Astrocyte of the hippocampus (primary cell): Measurements from ENCODE around the gene WDR77.
A peak's percentile ranks its signal among the peaks of the same experiment; 100 is the strongest.

Experiments used
- DNase-seq: peaks from one replicate; pipeline ENCODE4 v3.0.0; 2011; ENCODE audit warnings: low read depth, low spot score

Gene WDR77

DNA sequence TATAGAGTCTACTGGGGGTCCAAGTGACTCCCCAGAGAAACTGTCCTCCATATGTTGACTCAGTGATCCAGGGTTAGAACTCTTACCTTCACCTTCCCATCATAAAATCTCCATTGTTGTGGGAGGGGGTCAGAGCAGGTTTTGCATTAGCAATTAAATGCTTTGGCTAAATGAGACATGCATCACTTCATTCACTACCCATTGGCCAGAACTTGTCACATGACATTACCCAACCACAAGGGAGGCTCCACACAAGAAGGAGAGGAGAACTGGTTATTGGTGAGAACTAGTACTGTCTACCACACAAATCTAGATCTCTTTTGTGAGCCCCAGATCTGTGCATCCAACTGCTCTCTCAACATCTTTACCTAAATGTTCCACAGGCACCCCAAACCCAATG lies 20.5 kb upstream of the WDR77 start:
- DNase-seq: no peak

- no peak for DNase-seq
Observed at GRCh38 chr1:111468717-111469100, 19.7 kb upstream of the WDR77 start.

- no peak for DNase-seq
Observed at GRCh38 chr1:111467865-111468716, 19.0 kb upstream of the WDR77 start.

DNA sequence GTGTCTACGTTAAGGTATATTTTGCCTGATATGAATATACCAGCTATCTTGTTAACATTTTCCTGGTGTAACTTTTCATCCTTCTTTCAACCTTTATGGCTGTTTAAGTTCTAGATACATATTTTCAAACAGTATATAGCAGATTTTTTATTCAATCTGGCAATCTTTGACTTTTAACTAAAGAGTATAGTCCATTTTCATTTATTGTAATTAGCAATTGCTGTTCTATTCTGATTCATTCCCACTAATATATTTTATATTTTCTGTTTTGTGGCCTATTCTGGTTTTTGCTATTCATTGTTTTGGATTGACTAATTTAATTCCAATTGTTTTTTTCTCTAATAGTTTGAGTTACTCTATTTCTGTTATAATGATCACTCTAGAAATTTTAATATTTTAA lies 17.4 kb upstream of the WDR77 start:
- DNase-seq: no peak

GRCh38 chr1:111465754-111466153 lies 16.7 kb upstream of the WDR77 start:
- DNase-seq: no peak

DNA sequence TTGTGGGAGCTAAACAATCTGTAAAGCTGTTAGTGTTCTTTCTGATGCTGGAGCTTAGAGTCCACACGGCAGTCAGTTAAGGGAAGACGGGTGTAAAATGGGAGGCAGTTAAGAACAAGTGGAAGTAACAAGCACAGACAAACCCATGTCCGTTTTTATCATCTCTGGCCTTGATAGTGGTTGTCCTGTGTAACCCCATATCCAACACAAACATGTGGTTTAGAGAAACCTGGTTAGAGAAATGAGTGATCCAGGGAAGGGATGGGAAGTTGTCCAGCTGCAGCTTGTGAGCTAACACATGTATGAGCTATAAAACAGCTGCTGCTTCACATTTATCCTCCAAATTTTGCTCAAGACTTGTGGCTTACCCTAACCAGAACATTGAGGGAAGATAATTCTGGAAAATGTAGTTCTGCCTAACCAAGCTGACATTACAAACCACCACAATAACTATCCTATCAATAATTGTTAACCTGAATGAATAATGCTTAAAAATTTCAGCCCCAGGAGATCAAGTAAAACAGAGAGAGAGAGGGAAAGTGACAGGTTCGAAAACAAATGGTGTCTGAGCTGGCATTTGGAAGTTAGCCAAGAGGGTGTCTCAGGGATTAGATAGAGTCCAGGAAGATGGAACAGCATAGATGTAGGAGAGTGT lies 14.1 kb upstream of the WDR77 start:
- DNase-seq: peak; percentile 44

GRCh38 chr1:111462370-111463028 lies 13.4 kb upstream of the WDR77 start:
- no peak for DNase-seq

DNA sequence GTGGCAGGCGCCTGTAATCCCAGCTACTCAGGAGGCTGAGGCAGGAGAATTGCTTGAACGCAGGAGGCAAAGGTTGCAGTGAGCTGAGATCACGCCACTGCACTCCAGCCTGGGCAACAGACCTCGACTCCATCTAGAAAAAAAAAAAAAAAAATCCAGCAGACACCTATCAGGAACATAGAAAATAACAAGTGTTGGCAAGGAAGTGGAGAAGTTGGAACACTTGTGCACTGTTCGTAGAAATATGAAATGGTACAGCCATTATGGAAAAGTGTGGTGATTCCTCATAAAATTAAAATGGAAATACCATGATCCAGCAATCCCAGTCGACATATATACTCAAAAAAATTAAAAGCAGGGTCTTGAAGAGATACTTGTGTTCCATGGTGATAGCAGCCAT lies 12.7 kb upstream of the WDR77 start:
- no peak for DNase-seq

GRCh38 chr1:111455642-111456031 lies 6.6 kb upstream of the WDR77 start:
- DNase-seq: no peak

DNA sequence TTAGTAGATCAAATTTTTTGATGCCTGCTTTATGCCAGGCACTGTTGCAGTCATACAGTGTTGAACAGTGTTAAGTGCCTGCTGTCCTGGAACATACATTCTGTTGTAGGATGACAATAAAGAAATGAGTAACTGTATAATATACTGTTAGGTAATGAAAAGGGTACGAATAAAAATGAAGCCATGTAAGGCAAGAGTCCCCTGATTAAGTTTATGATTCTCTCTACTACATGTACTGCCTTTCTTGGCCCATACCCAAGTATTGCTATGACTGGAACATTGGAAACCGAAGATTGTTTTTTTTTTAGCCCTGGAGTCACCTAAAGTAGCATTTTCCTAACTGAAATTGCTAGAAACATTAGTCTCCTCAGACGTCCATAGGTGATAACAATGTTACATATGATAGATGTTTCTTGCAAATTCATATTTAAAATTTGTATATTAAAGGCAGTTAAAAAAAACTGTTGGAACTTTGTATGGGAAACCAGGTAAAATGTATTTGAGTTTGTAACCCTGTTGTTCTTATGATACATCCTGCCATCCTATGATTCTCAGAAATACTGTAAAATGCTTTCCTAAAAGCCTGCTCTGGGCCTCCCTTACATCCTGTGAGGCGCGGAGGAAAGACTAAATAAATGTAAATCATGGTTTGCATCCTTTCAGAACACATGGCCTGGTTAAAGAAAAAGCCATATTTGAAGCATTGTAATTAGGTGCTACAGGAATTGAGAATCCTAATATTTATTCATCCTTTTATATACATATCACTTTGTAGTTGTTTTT lies 6.0 kb upstream of the WDR77 start:
- no peak for DNase-seq

- no peak for DNase-seq
Observed at GRCh38 chr1:111453706-111454105, 4.7 kb upstream of the WDR77 start.

- DNase-seq: no peak
Observed at GRCh38 chr1:111452581-111452980, 3.5 kb upstream of the WDR77 start.

DNA sequence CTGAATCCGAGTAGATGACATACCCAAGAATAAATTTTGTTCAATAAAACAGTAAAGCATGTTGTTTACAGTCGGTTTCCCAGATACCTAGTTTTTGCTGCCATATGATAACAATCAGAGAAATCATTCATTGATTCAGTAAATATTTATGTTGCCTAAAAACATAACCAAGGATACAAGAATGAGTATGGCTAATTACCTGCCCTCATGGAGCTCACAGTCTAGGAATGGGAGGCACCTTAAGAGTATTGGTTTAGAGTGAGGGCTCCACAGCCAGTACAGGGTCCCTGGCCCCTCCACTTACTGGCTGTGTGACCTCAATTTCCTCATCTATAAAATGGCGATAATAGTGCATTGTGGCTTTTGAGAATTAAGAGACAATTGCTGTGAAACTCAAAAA lies 1.1 kb upstream of the WDR77 start:
- no peak for DNase-seq

- no peak for DNase-seq
Observed at GRCh38 chr1:111449703-111450017, 604 bp upstream of the WDR77 start.

GRCh38 chr1:111448482-111448917 lies 556 bp downstream of the WDR77 start:
- peak; percentile 45 for DNase-seq

GRCh38 chr1:111446967-111447892 lies 1.8 kb downstream of the WDR77 start:
- no peak for DNase-seq

DNA sequence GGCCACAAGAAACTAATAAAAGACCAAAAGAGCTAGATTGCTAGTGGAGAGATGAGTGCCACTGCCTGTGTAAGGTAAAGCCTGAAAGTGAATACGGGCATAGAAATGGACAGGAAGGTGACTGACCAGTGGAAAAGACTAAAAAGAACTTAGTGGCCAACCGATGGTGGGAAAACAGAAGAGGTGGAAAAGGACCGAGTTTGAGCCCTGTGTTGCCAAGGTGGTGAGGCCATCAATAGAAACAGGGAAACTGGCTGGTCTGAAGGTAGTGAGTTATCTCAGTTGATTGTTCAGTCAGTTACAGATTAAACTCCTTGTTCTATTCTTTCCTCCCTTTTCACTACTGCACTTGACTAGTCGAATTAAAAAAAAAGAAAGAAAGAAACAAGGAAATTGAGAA lies 2.5 kb downstream of the WDR77 start:
- no peak for DNase-seq

- no peak for DNase-seq
Observed at GRCh38 chr1:111444031-111444430, 5.0 kb downstream of the WDR77 start.

- DNase-seq: no peak
Observed at GRCh38 chr1:111442457-111442856, 6.6 kb downstream of the WDR77 start.

GRCh38 chr1:111441573-111442192 lies 7.4 kb downstream of the WDR77 start:
- DNase-seq: peak; percentile 26
